ENCODE measurements around the gene METRN. TPM values are rescaled to one million over a fixed set of nuclear protein-coding genes. Genes with fewer than 3 reads are reported as not detected.

METRN gene
- total RNA-seq (35.6 TPM), polyA plus RNA-seq (ENCODE audit: insufficient read depth in 1 of 8, insufficient read length in 8 of 8, low replicate concordance in 1 of 8) (10 to 100 TPM; 33.3 to 49.6 (median 34.9) TPM)
- long read RNA-seq, donor 1, transcript METRN-204 (4 exons, 3,325 nt), result major isoform, 13 of 16 reads
- long read RNA-seq, donor 1, partial matches to known transcripts, result 0 of 16 reads
- long read RNA-seq, donor 1, other reads (novel, unspliced or antisense), result 0 of 16 reads
- long read RNA-seq, donor 2, result 0 reads
- long read RNA-seq, donor 3, transcript METRN-204 (4 exons, 3,325 nt), result major isoform, 24 of 35 reads
- long read RNA-seq, donor 3, transcript METRN-201 (3 exons, 915 nt), result minor isoform, 11 of 35 reads
- long read RNA-seq, donor 3, partial matches to known transcripts, result 0 of 35 reads
- long read RNA-seq, donor 3, other reads (novel, unspliced or antisense), result 0 of 35 reads
- long read RNA-seq, donor 4, transcript METRN-201 (3 exons, 915 nt), result minor isoform, 12 of 42 reads
- long read RNA-seq, donor 4, transcript METRN-204 (4 exons, 3,325 nt), result major isoform, 28 of 42 reads
- long read RNA-seq, donor 4, partial matches to known transcripts, result 0 of 42 reads
- long read RNA-seq, donor 4, other reads (novel, unspliced or antisense), result 0 of 42 reads
- long read RNA-seq, donor 5, transcript METRN-204 (4 exons, 3,325 nt), result major isoform, 55 of 87 reads
- long read RNA-seq, donor 5, transcript METRN-201 (3 exons, 915 nt), result minor isoform, 22 of 87 reads
- long read RNA-seq, donor 5, partial matches to known transcripts, result 7 of 87 reads
- long read RNA-seq, donor 5, other reads (novel, unspliced or antisense), result 0 of 87 reads
- long read RNA-seq, donor 6, transcript METRN-204 (4 exons, 3,325 nt), result major isoform, 59 of 104 reads
- long read RNA-seq, donor 6, transcript METRN-201 (3 exons, 915 nt), result minor isoform, 31 of 104 reads
- long read RNA-seq, donor 6, partial matches to known transcripts, result 10 of 104 reads
- long read RNA-seq, donor 6, other reads (novel, unspliced or antisense), result 0 of 104 reads
- long read RNA-seq, donor 7, transcript METRN-201 (3 exons, 915 nt), result minor isoform, 6 of 38 reads
- long read RNA-seq, donor 7, transcript METRN-204 (4 exons, 3,325 nt), result major isoform, 29 of 38 reads
- long read RNA-seq, donor 7, partial matches to known transcripts, result 0 of 38 reads
- long read RNA-seq, donor 7, other reads (novel, unspliced or antisense), result 0 of 38 reads
- long read RNA-seq, donor 8, transcript METRN-204 (4 exons, 3,325 nt), result major isoform, 8 of 9 reads
- long read RNA-seq, donor 8, partial matches to known transcripts, result 0 of 9 reads
- long read RNA-seq, donor 8, other reads (novel, unspliced or antisense), result 0 of 9 reads
- long read RNA-seq, donor 9, transcript METRN-201 (3 exons, 915 nt), result minor isoform, 8 of 26 reads
- long read RNA-seq, donor 9, transcript METRN-204 (4 exons, 3,325 nt), result major isoform, 17 of 26 reads
- long read RNA-seq, donor 9, partial matches to known transcripts, result 0 of 26 reads
- long read RNA-seq, donor 9, other reads (novel, unspliced or antisense), result 0 of 26 reads
- long read RNA-seq, donor 10, transcript METRN-204 (4 exons, 3,325 nt), result major isoform, 28 of 53 reads
- long read RNA-seq, donor 10, transcript METRN-201 (3 exons, 915 nt), result minor isoform, 17 of 53 reads
- long read RNA-seq, donor 10, partial matches to known transcripts, result 0 of 53 reads
- long read RNA-seq, donor 10, other reads (novel, unspliced or antisense), result 5 of 53 reads
- long read RNA-seq, donor 11, transcript METRN-204 (4 exons, 3,325 nt), result major isoform, 20 of 26 reads
- long read RNA-seq, donor 11, transcript METRN-201 (3 exons, 915 nt), result minor isoform, 6 of 26 reads
- long read RNA-seq, donor 11, partial matches to known transcripts, result 0 of 26 reads
- long read RNA-seq, donor 11, other reads (novel, unspliced or antisense), result 0 of 26 reads

DNA sequence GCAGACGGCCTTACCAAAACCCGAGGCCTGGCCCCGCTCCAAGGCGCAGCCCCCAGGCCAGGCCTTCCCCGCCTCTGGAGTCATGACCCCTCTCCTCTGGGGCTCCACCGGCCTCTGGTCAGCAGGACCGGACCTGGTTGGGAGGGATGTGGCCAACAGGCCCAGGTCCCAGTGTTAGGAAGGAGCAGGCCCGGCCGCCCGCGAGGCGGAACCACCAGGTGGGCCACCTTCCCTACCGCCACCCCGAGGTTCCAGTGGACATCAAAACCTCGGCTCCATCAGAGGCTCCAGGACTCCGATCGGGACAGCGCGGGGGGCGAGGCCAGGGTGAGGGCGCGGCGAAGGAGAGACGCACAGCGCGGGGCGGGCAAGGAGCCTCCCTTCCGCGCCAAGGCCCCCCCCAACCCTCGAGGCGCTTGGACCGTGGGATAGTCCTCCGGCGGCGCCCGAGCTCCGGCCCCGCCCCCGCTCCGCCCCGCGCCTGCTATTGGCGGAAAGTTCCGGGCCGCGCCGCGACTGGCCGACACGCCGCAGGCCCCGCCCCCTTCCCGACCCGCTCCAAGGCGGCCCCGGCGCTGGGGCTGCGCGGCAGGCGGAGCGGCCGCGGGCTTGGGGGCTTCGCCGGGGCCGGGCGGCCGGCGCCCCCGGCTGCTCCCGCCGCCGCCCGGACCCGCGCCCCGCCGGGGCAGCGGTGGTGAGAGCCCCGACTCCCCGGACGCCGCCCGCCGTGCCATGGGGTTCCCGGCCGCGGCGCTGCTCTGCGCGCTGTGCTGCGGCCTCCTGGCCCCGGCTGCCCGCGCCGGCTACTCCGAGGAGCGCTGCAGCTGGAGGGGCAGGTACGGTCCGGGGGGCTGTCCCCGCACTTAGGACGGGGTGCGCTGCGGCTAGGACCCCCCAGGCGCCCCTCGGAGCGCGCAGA, at the start of gene METRN:
Gene METRN, plus strand, starts transcription at position 561 of the 919 bp plus-strand sequence. Its CDS starts 172 bp downstream, at position 733.
- H3K9me3 ChIP-seq (replicated peaks; ENCODE audit: control insufficient read depth, low read depth, low read length), result no peaks in the 10 kb centered on the region
- DNase-seq, result peak; percentile 96
- H3K27ac ChIP-seq (ENCODE audit: low read length), result no peak within 1 kb of the TSS
- peaks cover 66% of the 10 kb centered on the region for H3K4me1 ChIP-seq (ENCODE audit: control insufficient read depth, insufficient read depth, low read length)
- peaks cover 39% of the 10 kb centered on the region for H3K27me3 ChIP-seq (ENCODE audit: control insufficient read depth, insufficient read depth, low read length)
- WGBS (ENCODE audit: insufficient coverage), result 4% methylated on average over 102 of the region's 108 CpGs
- H3K36me3 ChIP-seq (ENCODE audit: control insufficient read depth, insufficient read depth, low read length), result no peaks in the 10 kb centered on the region
- peak within 1 kb of the TSS; percentile 44 for H3K4me3 ChIP-seq (ENCODE audit: low read length)

DNA sequence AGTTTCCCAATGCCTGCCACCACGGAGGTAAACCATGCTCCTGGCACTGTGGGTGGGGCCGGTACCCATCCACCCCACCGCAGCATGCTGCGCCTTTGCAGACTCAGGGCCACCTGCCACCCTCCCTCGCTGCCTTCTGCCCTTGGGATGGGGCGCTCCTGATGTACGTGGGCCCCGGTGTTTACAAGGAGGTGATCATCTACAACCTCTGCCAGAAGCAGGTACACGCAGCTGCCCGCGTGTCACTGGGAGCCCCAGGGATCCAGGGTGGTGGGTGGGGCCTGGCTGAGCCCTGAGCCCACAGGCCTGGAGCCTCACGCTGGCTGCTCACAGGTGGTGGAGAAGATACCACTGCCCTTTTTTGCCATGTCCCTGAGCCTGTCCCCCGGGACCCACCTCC, 48.3 kb upstream of the METRN start:
- no peak for DNase-seq
- 89% methylated on average over 10 of the region's 13 CpGs for WGBS (ENCODE audit: insufficient coverage)
- Histone ChIP-seq H3K4me1 (ENCODE audit: control insufficient read depth, insufficient read depth, low read length) (peaks cover 19% of the 10 kb centered on the region), H3K4me3 (ENCODE audit: low read length) (no peak overlapping the region), H3K27ac (ENCODE audit: low read length) (no peak overlapping the region), H3K27me3 (ENCODE audit: control insufficient read depth, insufficient read depth, low read length) (no peaks in the 10 kb centered on the region), H3K36me3 (ENCODE audit: control insufficient read depth, insufficient read depth, low read length) (peaks cover 25% of the 10 kb centered on the region), H3K9me3 (replicated peaks; ENCODE audit: control insufficient read depth, low read depth, low read length) (no peaks in the 10 kb centered on the region)

DNA sequence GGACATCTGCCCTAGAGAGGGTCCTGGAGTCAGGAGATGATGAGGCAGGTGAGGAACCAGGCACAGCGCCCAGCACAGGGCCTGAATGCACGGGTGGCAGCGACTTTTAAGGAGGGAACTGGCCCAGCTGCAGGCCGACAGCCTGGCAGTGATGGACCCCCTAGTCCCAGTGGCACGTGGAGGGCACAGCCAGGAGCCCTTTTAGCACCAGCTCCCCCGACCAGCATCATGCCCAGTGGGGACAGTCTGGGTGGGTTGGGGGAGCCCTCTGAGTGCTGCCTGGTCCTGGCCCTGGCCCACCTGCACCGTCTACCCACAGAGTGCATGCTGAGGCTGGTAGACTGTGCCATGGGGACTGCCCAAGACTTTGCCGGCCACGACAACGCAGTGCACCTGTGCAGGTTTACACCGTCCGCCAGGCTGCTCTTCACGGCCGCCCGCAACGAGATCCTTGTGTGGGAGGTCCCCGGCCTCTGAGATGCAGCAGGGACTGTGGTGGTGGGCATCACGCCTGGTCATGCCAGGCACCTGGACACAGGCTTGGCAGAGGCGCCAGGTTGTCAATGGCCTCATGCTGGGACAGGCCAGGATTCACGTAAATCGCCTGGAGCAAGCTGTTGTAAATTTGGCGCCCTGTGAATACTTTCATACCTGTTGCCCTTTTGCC, 47.7 kb upstream of the METRN start:
- H3K4me3 ChIP-seq (ENCODE audit: low read length), result no peak overlapping the region
- WGBS (ENCODE audit: insufficient coverage), result 82% methylated on average over 19 of the region's 22 CpGs
- H3K36me3 ChIP-seq (ENCODE audit: control insufficient read depth, insufficient read depth, low read length), result peaks cover 31% of the 10 kb centered on the region
- no peak for DNase-seq
- H3K4me1 ChIP-seq (ENCODE audit: control insufficient read depth, insufficient read depth, low read length), result peaks cover 19% of the 10 kb centered on the region
- no peaks in the 10 kb centered on the region for H3K27me3 ChIP-seq (ENCODE audit: control insufficient read depth, insufficient read depth, low read length)
- H3K27ac ChIP-seq (ENCODE audit: low read length), result no peak overlapping the region
- no peaks in the 10 kb centered on the region for H3K9me3 ChIP-seq (replicated peaks; ENCODE audit: control insufficient read depth, low read depth, low read length)

DNA sequence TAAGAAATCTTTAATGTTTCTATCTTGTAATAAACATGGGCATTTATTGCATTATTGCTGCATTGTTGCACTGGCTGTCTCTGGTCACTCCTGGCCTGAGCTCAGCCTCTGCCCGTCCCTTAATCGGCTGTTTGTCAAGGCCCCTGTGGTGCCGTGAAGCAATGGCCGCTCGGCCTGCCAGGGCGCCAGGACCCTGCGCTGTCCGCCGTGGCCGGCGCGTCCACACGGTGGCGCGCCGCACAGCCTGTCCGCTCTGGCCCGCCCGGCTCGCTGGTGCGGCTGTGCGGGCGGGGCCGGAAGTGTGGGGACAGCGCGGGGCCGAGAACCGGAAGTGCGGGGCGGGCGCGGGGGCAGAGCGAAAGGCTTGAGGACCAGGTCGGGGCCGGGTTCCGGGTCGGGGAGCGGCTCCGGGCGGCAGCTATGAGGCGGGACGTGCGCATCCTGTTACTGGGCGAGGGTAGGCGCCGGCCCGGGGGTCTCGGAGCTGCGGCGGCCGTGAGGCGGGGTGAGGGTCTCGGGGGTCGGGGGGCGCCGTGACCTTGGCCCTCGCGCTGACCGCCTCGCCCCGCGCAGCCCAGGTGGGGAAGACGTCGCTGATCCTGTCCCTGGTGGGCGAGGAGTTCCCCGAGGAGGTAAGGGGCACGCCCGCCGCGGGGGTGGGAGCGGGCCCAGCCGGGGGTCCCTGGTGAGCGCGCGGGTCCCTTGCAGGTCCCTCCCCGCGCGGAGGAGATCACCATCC, 47.0 kb upstream of the METRN start, which contains the start of gene RHOT2:
Gene RHOT2, plus strand, starts transcription at position 353 of the 739 bp plus-strand sequence. Its CDS starts 68 bp downstream, at position 421.
- under 1% methylated on average over 78 of the region's 78 CpGs for WGBS (ENCODE audit: insufficient coverage)
- H3K4me3 ChIP-seq (ENCODE audit: low read length), result peak within 1 kb of the TSS; percentile 82
- peaks cover 19% of the 10 kb centered on the region for H3K4me1 ChIP-seq (ENCODE audit: control insufficient read depth, insufficient read depth, low read length)
- no peaks in the 10 kb centered on the region for H3K27me3 ChIP-seq (ENCODE audit: control insufficient read depth, insufficient read depth, low read length)
- H3K9me3 ChIP-seq (replicated peaks; ENCODE audit: control insufficient read depth, low read depth, low read length), result no peaks in the 10 kb centered on the region
- H3K27ac ChIP-seq (ENCODE audit: low read length), result peak within 1 kb of the TSS; percentile 51
- peaks cover 38% of the 10 kb centered on the region for H3K36me3 ChIP-seq (ENCODE audit: control insufficient read depth, insufficient read depth, low read length)
- peak; percentile 96 for DNase-seq

DNA sequence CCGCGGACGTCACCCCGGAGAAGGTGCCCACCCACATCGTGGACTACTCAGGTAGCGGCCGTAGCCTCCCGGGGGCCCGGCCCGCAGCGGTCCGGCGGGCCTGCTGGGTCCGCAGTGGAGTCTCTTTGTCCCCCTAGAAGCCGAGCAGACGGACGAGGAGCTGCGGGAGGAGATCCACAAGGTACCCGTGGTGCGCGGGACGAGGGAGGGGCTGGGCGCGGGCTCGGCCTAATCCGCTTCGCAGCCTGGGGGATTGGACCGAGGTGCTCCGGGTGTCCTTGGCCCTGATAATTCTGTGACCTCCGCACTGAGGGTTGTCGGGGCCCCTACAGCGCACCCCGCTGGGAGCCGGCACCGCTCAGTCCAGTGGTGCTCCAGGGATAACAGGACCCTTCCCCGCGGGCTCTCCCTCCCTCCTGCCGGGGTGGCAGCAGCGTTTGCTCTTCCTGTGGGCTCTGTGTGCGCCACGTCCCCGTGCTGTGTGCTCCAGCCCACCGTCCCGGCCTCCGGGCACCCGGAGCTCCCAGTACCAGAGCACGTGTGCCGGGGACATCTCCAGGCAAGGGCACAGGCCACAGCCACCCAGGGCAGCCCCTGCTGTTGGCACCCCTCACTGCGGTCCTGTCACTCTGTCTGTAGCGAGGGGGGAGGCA, 46.3 kb upstream of the METRN start:
- H3K27ac ChIP-seq (ENCODE audit: low read length), result peak overlapping the region; percentile 51

DNA sequence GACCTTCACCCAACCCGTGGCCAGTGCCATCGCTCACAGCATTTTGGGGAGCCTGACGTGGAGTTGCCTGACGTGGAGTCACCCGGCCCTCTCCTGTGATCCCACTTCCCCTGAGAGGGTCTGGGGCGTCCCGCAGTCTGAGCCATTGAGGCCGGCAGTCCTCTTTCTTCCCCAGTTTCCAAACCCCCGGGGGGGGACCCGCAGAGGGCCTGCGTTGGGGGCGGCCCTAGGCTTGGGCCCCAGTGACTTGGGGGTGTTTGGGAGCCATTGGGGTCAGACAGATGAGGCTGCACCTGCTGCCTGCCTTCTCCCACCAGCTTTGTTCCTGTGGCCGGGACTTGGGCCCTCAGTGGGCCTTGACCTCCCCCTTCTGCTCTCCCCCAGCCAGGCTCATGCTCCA, 45.3 kb upstream of the METRN start:
- H3K4me1 ChIP-seq (ENCODE audit: control insufficient read depth, insufficient read depth, low read length), result peaks cover 21% of the 10 kb centered on the region

More for the DNA sequence above, 46.3 kb upstream of the METRN start:
- Histone ChIP-seq H3K4me1 (ENCODE audit: control insufficient read depth, insufficient read depth, low read length) (peaks cover 19% of the 10 kb centered on the region), H3K27me3 (ENCODE audit: control insufficient read depth, insufficient read depth, low read length) (no peaks in the 10 kb centered on the region), H3K36me3 (ENCODE audit: control insufficient read depth, insufficient read depth, low read length) (peaks cover 45% of the 10 kb centered on the region), H3K9me3 (replicated peaks; ENCODE audit: control insufficient read depth, low read depth, low read length) (no peaks in the 10 kb centered on the region), H3K4me3 (ENCODE audit: low read length) (peak overlapping the region; percentile 82)
- 9% methylated on average over 50 of the region's 50 CpGs for WGBS (ENCODE audit: insufficient coverage)
- no peak for DNase-seq

DNA sequence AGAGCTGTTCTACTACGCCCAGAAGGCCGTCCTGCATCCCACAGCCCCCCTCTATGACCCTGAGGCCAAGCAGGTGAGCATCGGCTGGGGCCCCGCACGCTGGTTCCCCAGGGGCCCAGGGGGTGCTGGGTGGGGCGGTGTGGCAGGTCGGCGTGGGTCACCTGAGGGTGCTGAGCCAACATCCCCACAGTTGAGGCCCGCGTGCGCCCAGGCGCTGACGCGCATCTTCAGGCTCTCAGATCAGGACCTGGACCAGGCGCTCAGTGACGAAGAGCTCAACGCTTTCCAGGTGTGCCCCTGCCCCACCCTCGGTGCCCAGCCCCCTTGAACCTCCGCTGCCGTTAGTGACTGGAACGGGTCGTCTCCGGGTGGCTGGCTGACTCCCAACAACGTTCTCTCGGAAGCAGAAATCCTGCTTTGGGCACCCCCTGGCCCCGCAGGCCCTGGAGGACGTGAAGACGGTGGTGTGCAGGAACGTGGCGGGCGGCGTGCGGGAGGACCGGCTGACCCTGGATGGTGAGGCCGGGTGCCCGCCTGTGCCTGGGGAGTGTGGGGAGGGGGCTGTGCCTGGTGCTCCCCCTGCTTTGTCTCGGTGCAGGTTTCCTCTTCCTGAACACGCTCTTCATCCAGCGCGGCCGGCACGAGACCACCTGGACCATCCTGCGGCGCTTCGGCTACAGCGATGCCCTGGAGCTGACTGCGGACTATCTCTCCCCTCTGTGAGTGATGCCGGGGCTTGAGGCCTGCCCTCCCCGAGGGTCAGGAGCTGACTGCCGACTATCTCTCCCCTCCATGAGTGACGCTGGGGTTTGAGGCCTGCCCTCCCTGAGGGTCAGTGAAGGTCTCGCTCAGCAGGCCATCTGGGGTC, 44.2 kb upstream of the METRN start:
- H3K36me3 ChIP-seq (ENCODE audit: control insufficient read depth, insufficient read depth, low read length), result peaks cover 53% of the 10 kb centered on the region
- 90% methylated on average over 46 of the region's 52 CpGs for WGBS (ENCODE audit: insufficient coverage)

More for the DNA sequence above, 45.3 kb upstream of the METRN start:
- DNase-seq, result no peak
- 91% methylated on average over 13 of the region's 13 CpGs for WGBS (ENCODE audit: insufficient coverage)
- no peak overlapping the region for H3K4me3 ChIP-seq (ENCODE audit: low read length)
- peaks cover under 1% of the 10 kb centered on the region for H3K27me3 ChIP-seq (ENCODE audit: control insufficient read depth, insufficient read depth, low read length)
- H3K27ac ChIP-seq (ENCODE audit: low read length), result no peak overlapping the region
- H3K9me3 ChIP-seq (replicated peaks; ENCODE audit: control insufficient read depth, low read depth, low read length), result no peaks in the 10 kb centered on the region
- peaks cover 53% of the 10 kb centered on the region for H3K36me3 ChIP-seq (ENCODE audit: control insufficient read depth, insufficient read depth, low read length)

More for the DNA sequence above, 44.2 kb upstream of the METRN start:
- Histone ChIP-seq H3K9me3 (replicated peaks; ENCODE audit: control insufficient read depth, low read depth, low read length) (no peaks in the 10 kb centered on the region), H3K27ac (ENCODE audit: low read length) (no peak overlapping the region), H3K4me1 (ENCODE audit: control insufficient read depth, insufficient read depth, low read length) (peaks cover 30% of the 10 kb centered on the region), H3K27me3 (ENCODE audit: control insufficient read depth, insufficient read depth, low read length) (peaks cover 8% of the 10 kb centered on the region), H3K4me3 (ENCODE audit: low read length) (no peak overlapping the region)
- DNase-seq, result no peak

All from muscle of leg (tissue), 16 donors.